ENCODE data around the gene CTRB2.

CTRB2 gene

DNA sequence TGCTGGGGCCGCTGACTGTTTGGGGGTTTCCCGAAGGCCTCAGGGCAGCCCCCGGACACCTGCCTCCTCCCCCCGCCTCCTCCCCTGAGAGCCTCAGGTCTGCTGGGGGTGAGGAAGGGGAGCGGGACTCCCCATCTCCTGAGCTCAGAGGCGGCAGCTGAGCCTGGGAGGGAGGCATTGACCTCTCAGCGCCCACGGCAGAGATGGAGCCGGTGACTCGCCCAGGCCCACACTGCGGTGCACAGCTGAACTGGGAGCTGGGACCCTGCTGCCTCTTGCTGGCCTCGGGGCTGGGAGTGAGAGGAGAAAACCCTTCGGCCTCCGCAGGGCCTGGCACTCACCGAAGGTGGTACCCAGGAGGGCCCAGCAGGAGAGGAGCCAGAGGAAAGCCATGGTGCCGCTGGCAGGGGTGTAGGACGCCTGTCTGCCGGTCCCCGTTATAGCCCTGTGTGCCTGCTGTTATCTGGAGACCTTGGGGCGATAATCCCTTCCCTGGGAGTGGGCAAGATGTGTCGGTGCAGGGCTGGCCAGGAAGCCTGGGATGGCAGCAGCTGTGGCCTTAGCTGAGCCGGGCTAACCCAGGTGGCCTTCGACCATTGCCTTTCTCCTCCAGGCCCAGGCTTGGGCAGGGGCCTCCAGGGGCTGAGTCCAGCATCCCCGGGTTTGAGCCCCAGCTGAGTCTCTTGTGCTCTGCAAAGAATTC lies at the start of gene CTRB2:
TSS of gene CTRB2 (minus strand) at position 413 of the 703 bp plus-strand sequence. CDS start at position 393, 20 bp downstream.
- CTCF ChIA-PET: interaction anchor here (0.7 to 1.0 kb wide), 2 partner anchors 20 to 27 kb away, joined by 3 to 5 read pairs; no protein-coding TSS in a partner anchor
- POLR2A ChIA-PET: interaction anchor here (0.7 to 2.1 kb wide), 2 partner anchors 18 to 147 kb away, joined by 3 to 11 read pairs; no protein-coding TSS in a partner anchor
- H3K4me3 ChIP-seq (ENCODE audit: low read depth, low read length): no peak within 1 kb of the TSS
- TF ChIP-seq, protein P1, sequence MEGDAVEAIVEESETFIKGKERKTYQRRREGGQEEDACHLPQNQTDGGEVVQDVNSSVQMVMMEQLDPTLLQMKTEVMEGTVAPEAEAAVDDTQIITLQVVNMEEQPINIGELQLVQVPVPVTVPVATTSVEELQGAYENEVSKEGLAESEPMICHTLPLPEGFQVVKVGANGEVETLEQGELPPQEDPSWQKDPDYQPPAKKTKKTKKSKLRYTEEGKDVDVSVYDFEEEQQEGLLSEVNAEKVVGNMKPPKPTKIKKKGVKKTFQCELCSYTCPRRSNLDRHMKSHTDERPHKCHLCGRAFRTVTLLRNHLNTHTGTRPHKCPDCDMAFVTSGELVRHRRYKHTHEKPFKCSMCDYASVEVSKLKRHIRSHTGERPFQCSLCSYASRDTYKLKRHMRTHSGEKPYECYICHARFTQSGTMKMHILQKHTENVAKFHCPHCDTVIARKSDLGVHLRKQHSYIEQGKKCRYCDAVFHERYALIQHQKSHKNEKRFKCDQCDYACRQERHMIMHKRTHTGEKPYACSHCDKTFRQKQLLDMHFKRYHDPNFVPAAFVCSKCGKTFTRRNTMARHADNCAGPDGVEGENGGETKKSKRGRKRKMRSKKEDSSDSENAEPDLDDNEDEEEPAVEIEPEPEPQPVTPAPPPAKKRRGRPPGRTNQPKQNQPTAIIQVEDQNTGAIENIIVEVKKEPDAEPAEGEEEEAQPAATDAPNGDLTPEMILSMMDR (IDR thresholded peaks at IDR 0.05; ENCODE audit: insufficient read depth, low read length, missing control alignments): no peak
- DNase-seq (ENCODE audit: low read depth, low spot score): no peak

- DNase-seq (ENCODE audit: low read depth, low spot score): no peak
- ChIA-PET POLR2A (interaction anchor here (1.3 to 4.6 kb wide), 2 partner anchors 11 to 49 kb away, joined by 8 to 16 read pairs; no protein-coding TSS in a partner anchor), CTCF (interaction anchor here (0.9 kb wide), 1 partner anchor 57 kb away, joined by 3 read pairs; no protein-coding TSS in a partner anchor)
- TF ChIP-seq, protein P1 (IDR thresholded peaks at IDR 0.05; ENCODE audit: insufficient read depth, low read length, missing control alignments): no peak
- H3K4me3 ChIP-seq (ENCODE audit: low read depth, low read length): no peak overlapping the region
Observed at GRCh38 chr16:75256059-75256571, 49.2 kb upstream of the CTRB2 start.

GRCh38 chr16:75254359-75254837 lies 47.4 kb upstream of the CTRB2 start:
- DNase-seq (ENCODE audit: low read depth, low spot score): no peak
- CTCF ChIA-PET: interaction anchor here (0.6 to 1.9 kb wide), 6 partner anchors 9 to 131 kb away, joined by 3 to 10 read pairs (median 4); no protein-coding TSS in a partner anchor
- no peak overlapping the region for H3K4me3 ChIP-seq (ENCODE audit: low read depth, low read length)
- TF ChIP-seq, protein P1 (IDR thresholded peaks at IDR 0.05; ENCODE audit: insufficient read depth, low read length, missing control alignments): no peak
- POLR2A ChIA-PET: interaction anchor here (1.7 to 4.6 kb wide), 2 partner anchors 9 to 21 kb away, joined by 9 to 16 read pairs; no protein-coding TSS in a partner anchor

DNA sequence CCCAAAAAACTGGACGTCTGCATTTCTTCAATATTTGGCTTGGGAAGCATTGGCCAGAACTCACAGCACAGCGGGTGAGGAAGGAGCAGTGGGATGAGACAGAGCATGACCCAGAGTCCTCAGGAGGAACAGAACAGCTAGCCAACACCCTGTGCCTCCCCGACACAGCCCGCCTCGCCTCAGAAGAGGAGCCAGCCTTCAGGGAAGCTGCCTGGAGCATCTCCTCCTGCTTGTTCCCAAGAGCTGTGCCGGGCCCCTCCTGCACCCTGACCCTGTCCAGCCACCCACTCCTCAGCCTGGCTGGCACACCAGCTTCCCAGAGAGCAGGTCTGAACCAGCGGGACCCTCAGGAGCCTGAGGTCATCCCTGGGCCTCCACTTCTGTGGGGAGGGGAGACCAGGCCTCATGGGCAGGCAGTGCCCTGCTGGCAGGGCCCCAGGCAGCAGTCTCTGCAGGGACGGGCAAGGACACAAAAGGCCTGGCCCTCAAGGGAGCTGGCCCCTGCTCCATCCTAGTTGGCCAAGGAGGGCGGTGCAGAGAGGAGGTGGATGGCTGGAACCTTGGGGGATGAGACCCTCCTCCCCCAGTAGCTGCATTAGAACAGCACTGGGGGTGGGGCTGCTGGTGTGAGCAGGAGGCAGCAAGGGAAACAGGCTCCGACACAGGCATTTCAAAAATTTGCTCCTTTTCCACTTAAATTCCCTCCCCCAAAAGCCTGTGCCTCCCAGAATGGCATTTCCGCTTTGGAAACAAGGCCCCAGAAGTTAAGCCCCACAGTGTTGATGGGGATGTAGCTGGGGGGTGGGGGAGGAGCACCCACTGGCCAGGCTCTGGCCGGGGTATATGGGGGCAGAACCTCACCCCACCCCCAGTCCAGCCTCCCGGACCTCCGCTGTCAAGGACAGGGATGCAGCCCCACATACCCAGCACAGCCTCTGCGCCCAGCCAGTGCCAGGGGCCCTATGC lies 46.3 kb upstream of the CTRB2 start:
- DNase-seq (ENCODE audit: low read depth, low spot score): peak; percentile 56
- POLR2A ChIA-PET: interaction anchor here (0.9 to 4.6 kb wide), 7 partner anchors 8 to 55 kb away, joined by 3 to 16 read pairs (median 4); no protein-coding TSS in a partner anchor
- H3K4me3 ChIP-seq (ENCODE audit: low read depth, low read length): peak overlapping the region; percentile 30
- TF ChIP-seq, protein P1 (IDR thresholded peaks at IDR 0.05; ENCODE audit: insufficient read depth, low read length, missing control alignments): no peak
- CTCF ChIA-PET: interaction anchor here (0.8 to 1.9 kb wide), 5 partner anchors 10 to 149 kb away, joined by 3 to 7 read pairs (median 4); no protein-coding TSS in a partner anchor

- CTCF ChIA-PET: interaction anchor here (0.8 to 1.5 kb wide), 3 partner anchors 126 to 150 kb away, joined by 3 to 4 read pairs (median 4); no protein-coding TSS in a partner anchor
Observed at GRCh38 chr16:75252049-75252864, 45.3 kb upstream of the CTRB2 start.

More at GRCh38 chr16:75252049-75252864, 45.3 kb upstream of the CTRB2 start:
- TF ChIP-seq, protein P1 (IDR thresholded peaks at IDR 0.05; ENCODE audit: insufficient read depth, low read length, missing control alignments): no peak
- POLR2A ChIA-PET: interaction anchor here (0.9 to 1.9 kb wide), 6 partner anchors 10 to 56 kb away, joined by 3 to 9 read pairs (median 3); no protein-coding TSS in a partner anchor
- DNase-seq (ENCODE audit: low read depth, low spot score): no peak
- H3K4me3 ChIP-seq (ENCODE audit: low read depth, low read length): peak overlapping the region; percentile 42
